Spinal cord (tissue), 10 donors: ENCODE results near the gene CADPS2. TPM values are rescaled to one million over a fixed set of nuclear protein-coding genes. Genes with fewer than 3 reads are reported as not detected.

Experiments
- DNase-seq, 6 donors: peaks; one replicate each; pipeline versions ENCODE4 v3.0.0 to v3.0.0-alpha.2; 2013 to 2015; ENCODE audit warnings: low spot score in 6 of 6, low read depth in 4 of 6
- H3K27ac ChIP-seq: one replicate; pipeline ENCODE4 v1.5.1; 2013; ENCODE audit warnings: low read depth, low read length, control low read depth
- H3K27me3 ChIP-seq: one replicate; pipeline ENCODE4 v1.6.1; 2013; ENCODE audit warnings: low read length; ENCODE audit not compliant: control insufficient read depth, insufficient read depth
- H3K36me3 ChIP-seq: one replicate; pipeline ENCODE4 v1.6.1; 2013; ENCODE audit warnings: low read length; ENCODE audit not compliant: control insufficient read depth, insufficient read depth
- H3K4me1 ChIP-seq: one replicate; pipeline ENCODE4 v1.6.1; 2013; ENCODE audit warnings: low read length; ENCODE audit not compliant: control insufficient read depth, insufficient read depth
- H3K4me3 ChIP-seq: one replicate; pipeline ENCODE4 v1.5.1; 2013; ENCODE audit warnings: low read depth, low read length, control low read depth
- H3K9me3 ChIP-seq: one replicate; pipeline ENCODE4 v1.6.1; 2013; ENCODE audit warnings: low read length; ENCODE audit not compliant: control insufficient read depth, insufficient read depth
- WGBS: methylation state at CpG from one replicate; pipeline ENCODE4 v1.1.5; 2013; ENCODE audit warnings: missing lambda C conversion rate; ENCODE audit not compliant: insufficient coverage; 5-methylcytosine and 5-hydroxymethylcytosine counted together
- polyA plus RNA-seq, 2 donors: library from polyadenylated mRNA; unstranded; fragments of 120-200 nt; gene quantifications; one replicate each; pipeline ENCODE4 v1.2.1, GENCODE V29; 2013; ENCODE audit not compliant: insufficient read length in 2 of 2
- total RNA-seq, 2 donors: library from RNA; depleted of rRNA in 1 of 2; stranded (reverse); fragments of 120-200 nt in 1 of 2; fragments of >200 nt in 1 of 2; gene quantifications; one replicate each; pipeline versions ENCODE4 v1.2.3 to v1.2.4, GENCODE V29; 2013 to 2014
- donor health status: healthy.

Gene CADPS2
- total and polyA plus RNA-seq, 4 donors: 18.7 to 40.5 (median 30.4) TPM

GRCh38 chr7:122482212-122482611, 404.0 kb downstream of the CADPS2 start:
- DNase-seq: no peak
- H3K27me3 ChIP-seq: no peaks in the 10 kb centered on the region
- no peaks in the 10 kb centered on the region for H3K9me3 ChIP-seq
- 97% methylated on average over 3 of the region's 4 CpGs for WGBS
- no peaks in the 10 kb centered on the region for H3K36me3 ChIP-seq
- no peak overlapping the region for H3K4me3 ChIP-seq
- no peaks in the 10 kb centered on the region for H3K4me1 ChIP-seq
- no peak overlapping the region for H3K27ac ChIP-seq

DNA sequence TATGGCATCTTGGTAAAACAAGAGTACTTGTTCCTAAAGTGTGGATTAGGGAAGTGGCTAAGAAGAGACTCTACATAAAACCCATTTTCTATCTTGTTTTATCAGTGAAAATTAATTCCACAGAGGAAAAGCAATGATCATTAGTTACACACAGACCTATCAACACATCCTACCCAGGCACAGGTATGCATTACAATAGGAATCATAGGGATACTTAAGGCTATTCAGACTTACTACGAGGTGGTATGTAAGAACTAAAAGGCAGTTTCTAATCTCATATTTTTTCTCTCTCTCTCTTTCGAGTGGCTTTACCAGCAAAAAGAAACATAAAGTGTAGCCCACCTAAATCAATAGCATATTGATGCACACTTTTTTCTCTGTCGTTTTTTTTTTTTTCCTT, 415.4 kb downstream of the CADPS2 start:
- Histone ChIP-seq H3K9me3 (no peaks in the 10 kb centered on the region), H3K4me3 (no peak overlapping the region), H3K27me3 (no peaks in the 10 kb centered on the region), H3K27ac (no peak overlapping the region), H3K36me3 (no peaks in the 10 kb centered on the region), H3K4me1 (no peaks in the 10 kb centered on the region)
- DNase-seq: no peak
- WGBS: no CpG with 5 or more reads among the region's 3 CpGs

GRCh38 chr7:122468945-122469344, 417.3 kb downstream of the CADPS2 start:
- no peak overlapping the region for H3K27ac ChIP-seq
- H3K27me3 ChIP-seq: no peaks in the 10 kb centered on the region
- no peaks in the 10 kb centered on the region for H3K4me1 ChIP-seq
- no peaks in the 10 kb centered on the region for H3K9me3 ChIP-seq
- no peaks in the 10 kb centered on the region for H3K36me3 ChIP-seq
- WGBS: no CpG with 5 or more reads among the region's 2 CpGs
- no peak overlapping the region for H3K4me3 ChIP-seq
- peak in 2 of 6 donors; percentile 2 to 43 for DNase-seq

DNA sequence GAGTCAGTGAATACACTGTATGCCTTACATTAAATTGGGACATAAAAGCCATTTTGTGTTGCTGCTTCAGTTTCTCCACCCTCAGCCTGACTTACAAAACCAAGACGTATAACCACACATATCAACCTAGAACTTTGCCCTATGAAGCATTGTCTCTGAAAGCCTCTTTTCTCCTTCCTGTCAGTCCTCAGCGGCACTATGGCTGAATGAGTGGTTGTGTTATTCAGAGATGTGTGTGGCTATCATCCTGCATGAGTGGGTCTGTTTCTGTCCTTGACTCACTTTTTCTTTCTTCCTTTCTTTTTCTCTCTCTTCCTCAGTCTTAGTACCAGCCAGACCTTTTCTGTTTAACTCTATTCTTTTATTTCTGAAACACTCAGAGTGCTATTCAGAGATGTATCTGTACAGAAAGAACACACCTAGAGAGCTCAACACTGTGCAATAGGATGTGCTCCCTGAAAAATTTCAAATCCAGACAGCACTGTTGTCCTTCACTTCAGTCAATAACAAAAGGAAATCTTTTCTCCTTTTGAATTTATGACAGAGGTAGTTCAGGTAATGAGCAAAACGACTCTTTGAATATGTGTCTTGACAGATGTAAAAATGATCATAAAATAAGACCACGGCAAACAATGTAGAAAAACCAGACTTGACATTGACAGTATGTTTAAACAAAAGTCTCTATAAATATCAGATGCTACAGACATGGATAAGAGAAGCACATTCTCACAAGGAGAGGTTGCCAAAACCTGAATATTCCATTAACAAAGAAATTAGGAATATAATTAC, 418.4 kb downstream of the CADPS2 start:
- WGBS: no CpG with 5 or more reads among the region's 4 CpGs
- DNase-seq: peak in 2 of 6 donors; percentile 3 to 22
- Histone ChIP-seq H3K4me3 (no peak overlapping the region), H3K27me3 (no peaks in the 10 kb centered on the region), H3K27ac (no peak overlapping the region), H3K9me3 (no peaks in the 10 kb centered on the region), H3K4me1 (no peaks in the 10 kb centered on the region), H3K36me3 (no peaks in the 10 kb centered on the region)

- no peak for DNase-seq
- Histone ChIP-seq H3K36me3 (no peaks in the 10 kb centered on the region), H3K27ac (no peak overlapping the region), H3K4me1 (no peaks in the 10 kb centered on the region), H3K9me3 (no peaks in the 10 kb centered on the region), H3K27me3 (no peaks in the 10 kb centered on the region), H3K4me3 (no peak overlapping the region)
- WGBS: 94% methylated on average over 3 of the region's 7 CpGs
Measured at GRCh38 chr7:122465296-122465695, 421.0 kb downstream of the CADPS2 start.

GRCh38 chr7:122463631-122464030, 422.6 kb downstream of the CADPS2 start:
- Histone ChIP-seq H3K27ac (no peak overlapping the region), H3K36me3 (no peaks in the 10 kb centered on the region), H3K4me1 (no peaks in the 10 kb centered on the region), H3K4me3 (no peak overlapping the region), H3K9me3 (no peaks in the 10 kb centered on the region), H3K27me3 (no peaks in the 10 kb centered on the region)
- WGBS: no CpG with 5 or more reads among the region's 1 CpG
- no peak for DNase-seq

DNA sequence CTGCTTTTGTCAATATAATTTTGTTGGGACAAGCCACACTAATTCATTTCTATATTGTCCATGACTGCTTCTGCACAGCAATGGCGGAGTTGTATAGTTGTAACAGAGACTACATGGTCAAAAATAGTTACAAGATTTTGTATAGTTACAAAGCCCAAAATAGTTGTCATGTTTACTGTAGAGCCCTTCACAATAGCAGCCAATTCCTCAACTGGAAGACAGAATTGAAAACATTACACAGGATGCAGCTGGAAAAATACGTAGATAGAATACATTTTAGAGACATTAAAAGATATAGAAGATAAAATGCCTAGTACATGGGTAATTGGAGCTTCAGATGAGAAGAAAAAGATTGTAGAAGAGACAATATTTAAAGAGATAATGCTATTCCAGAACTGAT, 425.3 kb downstream of the CADPS2 start:
- H3K36me3 ChIP-seq: no peaks in the 10 kb centered on the region
- H3K27me3 ChIP-seq: no peaks in the 10 kb centered on the region
- no peak overlapping the region for H3K4me3 ChIP-seq
- DNase-seq: no peak
- no peaks in the 10 kb centered on the region for H3K9me3 ChIP-seq
- H3K27ac ChIP-seq: no peak overlapping the region
- WGBS: no CpG with 5 or more reads among the region's 2 CpGs
- no peaks in the 10 kb centered on the region for H3K4me1 ChIP-seq

DNA sequence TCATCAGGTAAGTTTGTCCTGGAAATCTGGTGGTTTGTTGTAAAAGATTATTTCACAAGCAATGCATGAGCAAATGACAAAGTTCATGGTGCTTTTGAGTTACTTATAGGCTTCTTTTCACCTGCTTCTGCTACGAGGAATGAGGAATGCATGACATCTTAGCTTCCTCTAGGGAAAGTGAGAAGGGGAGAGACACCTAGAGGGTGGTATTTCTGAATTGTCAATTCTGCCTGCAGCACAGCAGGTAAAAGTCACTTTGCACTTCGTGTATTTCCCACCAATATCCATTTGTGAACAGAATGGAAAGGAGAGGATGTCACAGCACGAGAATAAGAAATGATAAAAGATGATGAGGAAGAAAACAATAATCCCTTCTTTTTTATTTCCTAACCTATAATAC, 428.3 kb downstream of the CADPS2 start:
- Histone ChIP-seq H3K36me3 (no peaks in the 10 kb centered on the region), H3K4me3 (no peak overlapping the region), H3K9me3 (no peaks in the 10 kb centered on the region), H3K27ac (no peak overlapping the region), H3K27me3 (no peaks in the 10 kb centered on the region), H3K4me1 (no peaks in the 10 kb centered on the region)
- no CpG with 5 or more reads among the region's 3 CpGs for WGBS
- DNase-seq: no peak

DNA sequence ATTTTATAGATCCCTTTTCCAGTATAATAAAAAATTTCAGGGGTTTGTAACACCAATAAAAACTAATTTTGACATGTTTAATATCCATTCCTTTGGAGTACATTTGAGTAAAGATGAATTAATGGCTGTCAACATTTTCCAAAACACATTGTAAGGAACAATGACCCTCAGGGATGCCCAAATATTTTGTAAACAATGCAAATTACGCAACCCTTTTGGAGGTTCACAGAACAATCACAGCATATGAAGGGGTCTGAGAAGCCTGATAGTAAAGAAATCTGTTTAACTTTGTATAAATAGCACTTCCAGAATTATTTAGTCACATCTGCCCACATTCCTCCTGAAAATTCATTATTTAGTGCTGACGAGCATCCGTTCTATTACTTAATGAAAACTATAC, 428.9 kb downstream of the CADPS2 start:
- H3K4me1 ChIP-seq: no peaks in the 10 kb centered on the region
- no peak for DNase-seq
- no peak overlapping the region for H3K27ac ChIP-seq
- H3K27me3 ChIP-seq: no peaks in the 10 kb centered on the region
- WGBS: no CpG with 5 or more reads among the region's 3 CpGs
- H3K4me3 ChIP-seq: no peak overlapping the region
- no peaks in the 10 kb centered on the region for H3K36me3 ChIP-seq
- H3K9me3 ChIP-seq: no peaks in the 10 kb centered on the region

DNA sequence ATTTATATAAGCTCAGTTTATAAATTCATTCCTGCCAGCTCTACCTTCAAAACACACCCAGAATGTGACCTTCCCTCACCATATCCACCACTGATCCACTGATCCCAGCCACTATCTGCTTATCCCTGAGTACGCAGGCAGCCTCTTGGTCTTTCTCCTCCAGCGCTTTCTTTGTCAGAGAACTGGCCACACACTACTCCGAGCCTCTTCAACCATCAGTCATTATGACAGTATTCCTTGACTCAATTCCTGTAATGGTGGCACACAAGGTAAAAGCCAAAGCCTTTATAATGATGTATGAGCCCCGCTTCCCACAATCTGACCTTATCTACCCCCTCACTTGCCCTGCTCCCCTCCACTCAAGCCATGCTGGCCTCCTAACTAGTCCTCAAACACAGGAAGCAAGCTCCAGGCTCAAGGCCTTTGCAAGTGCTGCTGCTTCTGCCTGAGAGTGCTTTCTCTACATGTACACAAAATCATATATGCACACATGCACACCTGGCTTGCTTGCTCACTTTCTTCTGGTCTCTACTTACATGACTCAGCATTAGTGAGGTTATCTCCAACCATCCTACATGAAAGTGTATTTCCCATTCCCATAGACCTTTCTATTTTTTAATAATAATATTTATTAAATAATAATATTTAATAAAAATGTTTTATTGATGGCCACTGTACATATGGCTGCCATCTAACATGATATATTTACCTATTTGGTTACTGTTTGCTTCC, 431.3 kb downstream of the CADPS2 start:
- no peaks in the 10 kb centered on the region for H3K9me3 ChIP-seq
- no peak overlapping the region for H3K4me3 ChIP-seq
- WGBS: 84% methylated on average over 4 of the region's 4 CpGs
- no peak overlapping the region for H3K27ac ChIP-seq
- DNase-seq: no peak
- no peaks in the 10 kb centered on the region for H3K36me3 ChIP-seq
- H3K27me3 ChIP-seq: no peaks in the 10 kb centered on the region
- no peaks in the 10 kb centered on the region for H3K4me1 ChIP-seq
